GM19463 (cell line): ENCODE results near the gene PARG.
"Not testable (repeated sequence)": the region's sequence is repeated elsewhere in the genome, so short reads cannot be mapped to it uniquely, and the experiment has no call there.

Source experiments
- ATAC-seq: cut with Tn5 transposase; IDR thresholded peaks from one replicate; pipeline ENCODE4 v1.9.1; 2021; ENCODE audit warnings: mild to moderate bottlenecking, moderate library complexity; ENCODE audit not compliant: unreplicated experiment

The PARG gene

GRCh38 chr10:49908290-49909080 is 33.3 kb downstream of the PARG start:
- ATAC-seq, result not testable (repeated sequence)

- not testable (repeated sequence) for ATAC-seq
These were observed 38.0 kb downstream of the PARG start for GRCh38 chr10:49903829-49904228.

GRCh38 chr10:49900406-49900805 is 41.4 kb downstream of the PARG start:
- not testable (repeated sequence) for ATAC-seq

GRCh38 chr10:49899999-49900398 is 41.8 kb downstream of the PARG start:
- ATAC-seq, result not testable (repeated sequence)

DNA sequence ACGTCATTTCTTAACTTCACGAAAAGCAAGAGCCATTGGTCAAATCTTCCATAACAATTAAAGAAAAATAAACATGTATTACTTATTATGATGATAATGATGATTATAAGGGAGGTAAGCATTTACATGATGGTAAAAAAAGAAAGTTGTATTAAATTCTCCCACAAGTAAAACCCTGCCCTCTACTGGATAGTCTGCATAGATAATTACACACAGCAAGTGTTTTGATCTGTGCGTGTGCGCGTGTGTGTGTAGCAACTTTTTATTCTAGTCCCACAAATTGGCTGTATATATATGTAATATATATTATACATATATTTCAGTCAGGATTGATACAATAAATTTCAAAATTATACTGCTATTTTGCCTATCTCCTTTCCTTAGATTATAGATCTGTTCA is 51.8 kb downstream of the PARG start:
- ATAC-seq, result not testable (repeated sequence)

- not testable (repeated sequence) for ATAC-seq
These were observed 57.0 kb downstream of the PARG start for GRCh38 chr10:49884739-49885331.

DNA sequence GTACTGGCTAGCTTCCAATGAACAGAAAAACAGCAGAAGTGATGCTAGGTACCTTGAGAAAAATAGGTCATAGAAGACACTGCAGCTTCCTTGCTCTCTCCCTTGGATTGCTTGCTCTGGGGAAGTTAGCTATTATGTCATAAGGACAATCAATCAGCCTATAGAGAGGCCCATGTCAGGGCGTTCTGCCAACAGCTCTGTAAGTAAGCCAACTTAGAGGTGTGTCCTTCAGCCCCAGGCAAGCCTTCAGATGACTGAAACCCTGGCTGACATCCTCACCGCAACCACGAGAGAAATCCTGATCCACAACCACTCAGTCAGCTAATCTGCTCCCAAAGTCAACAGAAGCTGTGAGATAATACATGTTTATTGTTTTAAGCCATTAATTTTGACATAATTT is 58.0 kb downstream of the PARG start:
- ATAC-seq, result not testable (repeated sequence)

DNA sequence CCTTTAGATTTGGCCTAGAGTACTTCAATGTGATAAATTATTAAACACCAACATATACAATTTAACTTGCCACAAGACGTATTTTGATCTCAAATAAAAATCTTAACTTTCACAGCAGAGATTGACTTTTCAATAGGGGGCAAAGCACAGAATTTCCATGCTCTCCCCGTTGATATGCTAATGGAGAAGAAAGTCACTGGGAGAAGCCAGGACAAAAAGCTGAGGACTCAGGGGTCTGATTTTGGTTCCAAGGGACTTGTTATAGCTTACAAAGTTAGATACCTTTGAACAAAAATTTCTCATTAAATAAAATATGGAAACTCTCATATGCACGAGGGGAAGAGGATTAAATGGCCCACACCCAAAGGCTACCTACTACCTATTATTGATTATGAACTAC is 59.5 kb downstream of the PARG start:
- not testable (repeated sequence) for ATAC-seq

- not testable (repeated sequence) for ATAC-seq
These were observed 69.1 kb downstream of the PARG start for GRCh38 chr10:49872740-49873139.

GRCh38 chr10:49871462-49871861 is 70.4 kb downstream of the PARG start:
- ATAC-seq, result not testable (repeated sequence)

- ATAC-seq, result not testable (repeated sequence)
These were observed 81.9 kb downstream of the PARG start for GRCh38 chr10:49859933-49860332.

GRCh38 chr10:49858697-49859382 is 83.0 kb downstream of the PARG start:
- ATAC-seq, result not testable (repeated sequence)

DNA sequence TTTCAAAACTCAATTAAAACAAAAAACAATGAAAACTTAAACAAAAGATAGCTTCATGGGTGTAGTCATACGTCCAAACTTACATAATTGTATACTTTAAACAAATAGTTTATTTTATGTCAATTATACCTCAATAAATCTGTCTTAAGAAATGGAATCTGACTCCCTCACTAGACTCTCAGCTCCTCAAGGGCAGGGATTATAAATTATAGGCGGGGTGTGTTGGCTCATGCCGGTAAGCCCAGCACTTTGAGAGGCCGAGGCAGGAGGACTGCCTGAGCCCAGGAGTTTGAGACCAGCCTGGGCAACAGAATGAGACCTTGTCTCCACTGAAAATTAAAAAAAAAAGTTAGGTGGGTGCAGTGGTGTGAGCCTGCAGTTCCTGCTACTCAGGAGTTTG is 92.3 kb downstream of the PARG start:
- ATAC-seq, result not testable (repeated sequence)

- no peak for ATAC-seq
These were observed 96.8 kb downstream of the PARG start for GRCh38 chr10:49844775-49845595.

DNA sequence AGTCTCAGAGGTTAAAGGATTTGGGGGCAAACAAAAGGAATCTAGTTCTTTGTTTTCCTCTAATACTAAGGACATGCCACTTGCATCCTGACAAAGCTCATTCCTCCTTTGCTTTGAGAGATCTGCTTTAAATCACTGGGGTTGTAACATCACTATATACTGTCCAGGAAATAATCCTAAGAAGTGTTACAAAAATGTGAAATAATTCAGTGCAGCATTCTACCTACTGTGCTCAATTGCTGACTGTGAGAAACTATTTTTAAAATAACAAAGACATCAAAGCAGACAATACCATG is 99.5 kb downstream of the PARG start:
- not testable (repeated sequence) for ATAC-seq

- ATAC-seq, result no peak
These were observed 100.1 kb downstream of the PARG start for GRCh38 chr10:49841615-49842332.

DNA sequence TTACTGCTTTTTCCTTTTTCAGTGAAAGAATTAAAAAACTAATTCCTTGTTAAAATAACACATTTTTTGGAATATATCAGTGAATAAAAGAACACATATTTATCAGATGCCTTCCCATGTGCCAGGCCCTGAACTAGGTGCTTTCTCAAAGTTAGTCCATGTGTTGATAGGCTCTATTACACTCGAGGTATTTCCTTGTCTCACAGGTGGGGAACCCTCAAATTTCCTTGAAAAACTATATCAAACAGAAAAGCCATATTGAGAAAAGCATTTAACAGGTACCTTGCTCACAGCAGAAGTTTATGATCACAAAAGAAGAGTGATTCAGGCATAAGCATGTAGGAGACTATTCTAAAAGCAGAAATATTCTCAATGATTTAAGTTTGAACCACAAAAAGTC is 104.1 kb downstream of the PARG start:
- no peak for ATAC-seq

GRCh38 chr10:49837051-49837478 is 104.8 kb downstream of the PARG start:
- no peak for ATAC-seq

- ATAC-seq, result no peak
These were observed 106.9 kb downstream of the PARG start for GRCh38 chr10:49834976-49835375.

GRCh38 chr10:49834201-49834600 is 107.6 kb downstream of the PARG start:
- ATAC-seq, result no peak
